ENCODE data around the gene CCT5. TPM values are rescaled to one million over a fixed set of nuclear protein-coding genes. Genes with fewer than 3 reads are reported as not detected.
A peak's percentile ranks its signal among the peaks of the same experiment; 100 is the strongest.

CCT5 gene
- total and polyA plus RNA-seq, 2 donors from 2014 or later: 130 to 136 TPM

DNA sequence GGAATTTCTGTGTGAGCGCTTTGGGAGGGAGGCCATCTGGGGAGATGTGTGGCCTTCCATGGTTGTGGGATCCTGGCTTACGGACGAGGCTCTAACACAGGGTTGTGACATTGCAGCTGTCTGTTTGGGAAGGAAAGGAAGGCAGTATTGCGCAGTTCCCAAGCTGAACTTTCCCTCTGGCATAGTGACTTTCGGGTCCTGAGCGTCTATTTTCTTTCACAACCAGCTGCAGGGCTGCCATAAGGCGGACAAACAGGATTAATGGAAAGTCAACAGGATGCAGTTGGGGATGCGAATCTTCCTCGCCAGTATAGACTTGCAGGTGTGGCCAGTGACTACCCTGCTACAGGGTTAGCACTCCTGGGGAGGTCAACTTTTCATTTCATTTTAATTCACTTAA lies 25.9 kb downstream of the CCT5 start:
- DNase-seq: peak in 2 of 5 donors; percentile 16 to 48

DNA sequence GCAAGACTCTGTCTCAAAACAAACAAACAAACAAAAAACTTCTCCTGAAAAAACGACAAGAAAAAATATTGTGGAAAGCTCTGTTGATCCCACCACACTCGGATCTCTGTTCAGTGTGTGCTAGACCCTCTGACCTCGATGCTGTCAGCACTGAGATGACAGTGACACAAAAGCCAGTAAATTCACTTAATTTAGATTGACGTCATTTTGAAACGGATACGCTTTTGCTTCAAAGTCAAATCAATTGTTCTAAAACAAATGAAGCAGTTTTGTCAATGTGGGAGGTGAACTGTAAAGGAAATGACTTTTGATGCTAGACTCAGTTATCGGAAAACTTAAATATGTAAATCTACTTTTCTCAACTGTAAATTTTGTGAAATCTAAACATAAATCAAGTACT lies 26.6 kb downstream of the CCT5 start:
- TF ChIP-seq, protein P1, sequence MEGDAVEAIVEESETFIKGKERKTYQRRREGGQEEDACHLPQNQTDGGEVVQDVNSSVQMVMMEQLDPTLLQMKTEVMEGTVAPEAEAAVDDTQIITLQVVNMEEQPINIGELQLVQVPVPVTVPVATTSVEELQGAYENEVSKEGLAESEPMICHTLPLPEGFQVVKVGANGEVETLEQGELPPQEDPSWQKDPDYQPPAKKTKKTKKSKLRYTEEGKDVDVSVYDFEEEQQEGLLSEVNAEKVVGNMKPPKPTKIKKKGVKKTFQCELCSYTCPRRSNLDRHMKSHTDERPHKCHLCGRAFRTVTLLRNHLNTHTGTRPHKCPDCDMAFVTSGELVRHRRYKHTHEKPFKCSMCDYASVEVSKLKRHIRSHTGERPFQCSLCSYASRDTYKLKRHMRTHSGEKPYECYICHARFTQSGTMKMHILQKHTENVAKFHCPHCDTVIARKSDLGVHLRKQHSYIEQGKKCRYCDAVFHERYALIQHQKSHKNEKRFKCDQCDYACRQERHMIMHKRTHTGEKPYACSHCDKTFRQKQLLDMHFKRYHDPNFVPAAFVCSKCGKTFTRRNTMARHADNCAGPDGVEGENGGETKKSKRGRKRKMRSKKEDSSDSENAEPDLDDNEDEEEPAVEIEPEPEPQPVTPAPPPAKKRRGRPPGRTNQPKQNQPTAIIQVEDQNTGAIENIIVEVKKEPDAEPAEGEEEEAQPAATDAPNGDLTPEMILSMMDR (IDR thresholded peaks at IDR 0.05; ENCODE audit: borderline replicate concordance, extremely low read depth, insufficient read depth): no peak
- H3K9ac ChIP-seq (ENCODE audit: low read length in 3 of 3): no peak overlapping the region

More for the DNA sequence above, 25.9 kb downstream of the CCT5 start:
- no peak overlapping the region for H3K4me3 ChIP-seq (ENCODE audit: low read length in 3 of 3)
- no peaks in the 10 kb centered on the region for H3K27me3 ChIP-seq (ENCODE audit: control insufficient read depth, insufficient read depth, low read length)
- no peak overlapping the region for H3K9ac ChIP-seq (ENCODE audit: low read length in 3 of 3)
- intact Hi-C loops (cut with DNase I): no loop called here
- TF ChIP-seq, protein P1 (IDR thresholded peaks at IDR 0.05; ENCODE audit: borderline replicate concordance, extremely low read depth, insufficient read depth): no peak
- no peak overlapping the region for H3K27ac ChIP-seq (ENCODE audit: low read depth in 2 of 2, low read length in 2 of 2)
- peaks cover 0 to 10% (median 0%) of the 10 kb centered on the region in 3 donors for H3K36me3 ChIP-seq (ENCODE audit: control insufficient read depth in 2 of 3, insufficient read depth in 3 of 3, low read length in 3 of 3)
- no peak for FAIRE-seq
- no peaks in the 10 kb centered on the region for H3K9me3 ChIP-seq (ENCODE audit: control insufficient read depth in 2 of 3, insufficient read depth in 1 of 3, low read length in 3 of 3)
- no peaks in the 10 kb centered on the region for H3K4me1 ChIP-seq (ENCODE audit: control insufficient read depth in 2 of 3, insufficient read depth in 2 of 3, low read depth in 1 of 3, low read length in 3 of 3)

DNA sequence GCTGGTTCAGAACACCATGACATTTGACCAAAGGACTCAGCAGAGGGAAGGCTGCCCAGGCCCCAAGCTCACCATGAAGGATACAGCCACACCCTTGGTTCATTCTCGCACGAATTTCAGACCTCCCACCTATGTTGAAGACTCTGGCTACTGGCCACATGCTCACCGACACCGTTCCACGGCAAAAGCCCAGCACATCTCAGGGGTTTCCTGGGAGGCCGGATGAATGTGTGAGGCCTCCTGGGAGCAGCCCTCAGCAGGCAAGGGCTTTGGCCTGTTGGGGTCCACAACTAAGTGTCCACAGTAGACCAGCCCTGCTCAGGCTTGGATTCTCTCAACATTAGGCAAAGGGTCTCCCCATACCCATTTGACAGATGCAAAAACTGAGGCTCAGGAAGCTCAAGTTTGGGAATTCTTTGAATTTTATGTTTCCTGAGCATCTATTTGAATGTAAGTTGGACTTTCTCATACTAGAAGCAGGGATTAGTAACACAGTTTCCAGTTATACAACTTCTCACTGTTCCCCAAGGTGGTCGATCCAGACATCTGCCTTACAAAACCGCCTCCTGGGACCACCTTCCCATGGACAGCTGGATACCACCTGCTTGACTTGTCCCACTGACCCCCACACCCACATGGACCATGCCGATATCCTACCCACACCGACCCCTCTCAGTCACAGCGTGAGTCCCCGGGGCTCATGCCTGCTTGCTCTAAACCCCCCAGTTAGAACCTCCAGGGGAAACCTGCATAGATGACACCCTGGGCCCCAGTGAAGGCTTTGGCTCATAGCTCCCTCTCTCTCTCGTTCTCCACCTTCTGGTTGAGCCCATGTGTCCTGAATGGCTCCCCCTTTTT lies 27.9 kb downstream of the CCT5 start:
- no peak overlapping the region for H3K27ac ChIP-seq (ENCODE audit: low read depth in 2 of 2, low read length in 2 of 2)
- no peak for FAIRE-seq
- intact Hi-C loops (cut with DNase I): no loop called here

More for the DNA sequence above, 26.6 kb downstream of the CCT5 start:
- intact Hi-C loops (cut with DNase I): no loop called here
- Histone ChIP-seq H3K27ac (ENCODE audit: low read depth in 2 of 2, low read length in 2 of 2) (no peak overlapping the region), H3K4me1 (ENCODE audit: control insufficient read depth in 2 of 3, insufficient read depth in 2 of 3, low read depth in 1 of 3, low read length in 3 of 3) (no peaks in the 10 kb centered on the region), H3K9me3 (ENCODE audit: control insufficient read depth in 2 of 3, insufficient read depth in 1 of 3, low read length in 3 of 3) (no peaks in the 10 kb centered on the region), H3K27me3 (ENCODE audit: control insufficient read depth, insufficient read depth, low read length) (no peaks in the 10 kb centered on the region), H3K4me3 (ENCODE audit: low read length in 3 of 3) (no peak overlapping the region), H3K36me3 (ENCODE audit: control insufficient read depth in 2 of 3, insufficient read depth in 3 of 3, low read length in 3 of 3) (peaks cover 0 to 10% (median 0%) of the 10 kb centered on the region in 3 donors)
- FAIRE-seq (no peak), DNase-seq (peak in 1 of 5 donors; percentile 2)

More for the DNA sequence above, 27.9 kb downstream of the CCT5 start:
- DNase-seq: peak in 1 of 5 donors; percentile 19
- H3K4me1 ChIP-seq (ENCODE audit: control insufficient read depth in 2 of 3, insufficient read depth in 2 of 3, low read depth in 1 of 3, low read length in 3 of 3): no peaks in the 10 kb centered on the region
- no peaks in the 10 kb centered on the region for H3K9me3 ChIP-seq (ENCODE audit: control insufficient read depth in 2 of 3, insufficient read depth in 1 of 3, low read length in 3 of 3)
- TF ChIP-seq, protein P1 (IDR thresholded peaks at IDR 0.05; ENCODE audit: borderline replicate concordance, extremely low read depth, insufficient read depth): no peak
- no peak overlapping the region for H3K9ac ChIP-seq (ENCODE audit: low read length in 3 of 3)
- no peak overlapping the region for H3K4me3 ChIP-seq (ENCODE audit: low read length in 3 of 3)
- peaks cover 0 to 10% (median 0%) of the 10 kb centered on the region in 3 donors for H3K36me3 ChIP-seq (ENCODE audit: control insufficient read depth in 2 of 3, insufficient read depth in 3 of 3, low read length in 3 of 3)
- no peaks in the 10 kb centered on the region for H3K27me3 ChIP-seq (ENCODE audit: control insufficient read depth, insufficient read depth, low read length)
